Panc1 (cell line): Measurements from ENCODE around the gene MAN2A2. TPM values are rescaled to one million over a fixed set of nuclear protein-coding genes. Genes with fewer than 3 reads are reported as not detected.

Experiments used
- ATAC-seq: fragments of 200-7000 bp; cut with Tn5 transposase; 2 replicates; pipeline ENCODE4 v1.9.1; 2020; ENCODE audit warnings: mild to moderate bottlenecking, moderate library complexity
- BruUV-seq: library from RNA; stranded (reverse); fragments of 400-500 nt; replicated peaks from 2 replicates; lab custom pipeline; 2021; lab: Mats Ljungman, UMichigan
- CTCF ChIA-PET: fragments of 300-600 bp; sonication (Branson Sonifier 250); formaldehyde crosslinking; loops from one replicate; lab custom pipeline; 2022; ENCODE audit warnings: antibody characterized with exemption; lab: Charles Lee
- POLR2A ChIA-PET: fragments of 300-600 bp; sonication (Branson Sonifier 250); formaldehyde crosslinking; loops from one replicate; lab custom pipeline; 2022; ENCODE audit warnings: antibody characterized with exemption; lab: Charles Lee
- DNase-seq: peaks from one replicate; pipeline ENCODE4 v3.0.0-alpha.2; 2010; ENCODE audit warnings: low read depth, low spot score
- H3K27ac ChIP-seq: 2 replicates; pipeline ENCODE4 v1.5.1; 2011; ENCODE audit warnings: mild to moderate bottlenecking, low read length, inconsistent platforms
- H3K27me3 ChIP-seq: fragments of 200-500 bp; sonication (Bioruptor generic); 2 replicates; pipeline ENCODE4 v1.6.0; 2014; ENCODE audit warnings: low read length, inconsistent platforms; ENCODE audit not compliant: control insufficient read depth, insufficient read depth
- H3K36me3 ChIP-seq: fragments of 200-500 bp; sonication (Bioruptor generic); 2 replicates; pipeline ENCODE4 v1.5.1; 2014; ENCODE audit warnings: inconsistent platforms, mild to moderate bottlenecking, low read length, moderate library complexity; ENCODE audit not compliant: control insufficient read depth, insufficient read depth
- H3K4me1 ChIP-seq: 2 replicates; pipeline ENCODE4 v1.5.1; 2011; ENCODE audit warnings: inconsistent platforms, mild to moderate bottlenecking, low read length, moderate library complexity; ENCODE audit not compliant: control insufficient read depth, insufficient read depth
- H3K4me3 ChIP-seq, 2 experiments: 2 replicates each; pipeline ENCODE4 v1.5.1; 2011 to 2012; ENCODE audit warnings: low read depth in 2 of 2, low read length in 2 of 2, mild to moderate bottlenecking in 2 of 2, inconsistent platforms in 1 of 2, moderate library complexity in 1 of 2
- H3K9me3 ChIP-seq: fragments of 200-500 bp; sonication (Bioruptor generic); 2 replicates; pipeline ENCODE4 v1.5.1; 2014; ENCODE audit warnings: low read depth, mild to moderate bottlenecking, inconsistent platforms, low read length, moderate library complexity; ENCODE audit not compliant: control insufficient read depth, insufficient read depth
- CTCF ChIP-seq: fragments of 450-650 bp; IDR thresholded peaks from 2 replicates; pipeline ENCODE4 v1.5.1; 2017; ENCODE audit warnings: mild to moderate bottlenecking
- POLR2AphosphoS5 ChIP-seq: IDR thresholded peaks from 2 replicates; pipeline ENCODE4 v1.6.1; 2012; ENCODE audit warnings: mild to moderate bottlenecking, low read depth, low read length, moderate library complexity
- REST ChIP-seq, 2 experiments: IDR thresholded peaks; 2 replicates each; pipeline ENCODE4 v1.6.1; 2011 to 2012; ENCODE audit warnings: low read depth in 2 of 2, control low read depth in 1 of 2, low read length in 1 of 2, mild to moderate bottlenecking in 1 of 2, moderate library complexity in 1 of 2; ENCODE audit not compliant: insufficient read depth in 1 of 2
- SIN3A ChIP-seq: IDR thresholded peaks from 2 replicates; pipeline ENCODE4 v1.6.1; 2012; ENCODE audit warnings: low read depth, mild to moderate bottlenecking, low read length, moderate library complexity, borderline replicate concordance; ENCODE audit not compliant: insufficient read depth
- TCF7L2 ChIP-seq: IDR thresholded peaks from 2 replicates; pipeline ENCODE4 v1.6.1; 2011; ENCODE audit warnings: mild to moderate bottlenecking, low read depth, low read length, inconsistent platforms
- in situ Hi-C: cut with HindIII; loops from 2 replicates; pipeline ENCODE4 v1.10.0; 2016; ENCODE audit warnings: low sequenced_read_pairs, low pct_unique_long_range_greater_than_20kb
- intact Hi-C: fragments of 100-400 bp; cut with micrococcal nuclease; formaldehyde crosslinking; loops from one replicate; pipeline ENCODE4 v1.10.0; 2022; ENCODE audit not compliant: unreplicated experiment
- total RNA-seq: library from RNA; stranded (reverse); gene quantifications from one replicate; pipeline ENCODE4 v1.2.1, GENCODE V29; 2021; ENCODE audit not compliant: unreplicated experiment

MAN2A2 gene
- total RNA-seq, 1 experiment from 2014 or later, result 77.2 TPM

GRCh38 chr15:90905306-90906180 lies 2.4 kb downstream of the MAN2A2 start:
- ChIA-PET POLR2A (interaction anchor here (0.6 kb wide), 1 partner anchor 455 kb away, joined by 3 read pairs; no protein-coding TSS in a partner anchor), CTCF (no interaction called here)
- no peak for ATAC-seq
- no peak for DNase-seq
- TF ChIP-seq CTCF (no peak), SIN3A (no peak), TCF7L2 (no peak), REST (IDR thresholded peaks at IDR 0.05; ENCODE audit: insufficient read depth in 1 of 2, low read depth in 2 of 2, low read length in 1 of 2) (no peak), POLR2AphosphoS5 (no peak)
- H3K9me3 ChIP-seq, result no peaks in the 10 kb centered on the region
- in situ Hi-C loops (no loop called here), intact Hi-C loops (no loop called here)
- H3K27me3 ChIP-seq, result no peaks in the 10 kb centered on the region
- H3K4me3 ChIP-seq, result no peak overlapping the region
- H3K27ac ChIP-seq, result no peak overlapping the region
- H3K36me3 ChIP-seq, result 0 out of 2 replicates have a peak, but pooled peaks cover 5% of the 10 kb centered on the region
- H3K4me1 ChIP-seq, result peaks cover 12% of the 10 kb centered on the region
- no TSS peak for BruUV-seq

- in situ Hi-C loops (no loop called here), intact Hi-C loops (no loop called here)
- Histone ChIP-seq H3K4me3 (no peak overlapping the region), H3K4me1 (peaks cover 12% of the 10 kb centered on the region), H3K36me3 (0 out of 2 replicates have a peak, but pooled peaks cover 5% of the 10 kb centered on the region), H3K27me3 (no peaks in the 10 kb centered on the region), H3K27ac (no peak overlapping the region), H3K9me3 (no peaks in the 10 kb centered on the region)
- DNase-seq (no peak), ATAC-seq (no peak)
- BruUV-seq, result no TSS peak
- POLR2A ChIA-PET, result no interaction called here
- TF ChIP-seq TCF7L2 (no peak), SIN3A (no peak), CTCF (no peak), REST (IDR thresholded peaks at IDR 0.05; ENCODE audit: insufficient read depth in 1 of 2, low read depth in 2 of 2, low read length in 1 of 2) (no peak), POLR2AphosphoS5 (no peak)
- CTCF ChIA-PET, result no interaction called here
These were observed 3.2 kb downstream of the MAN2A2 start for GRCh38 chr15:90906181-90906849.
